T-helper 2 cell (primary cell): ENCODE measurements around the gene DTNB.
A peak's percentile ranks its signal among the peaks of the same experiment; 100 is the strongest.
"Not testable (repeated sequence)": the region's sequence is repeated elsewhere in the genome, so short reads cannot be mapped to it uniquely, and the experiment has no call there.

Experiments
- DNase-seq, 5 experiments: peaks; one replicate each; pipeline versions ENCODE4 v3.0.0 to v3.0.0-alpha.2; 2012 to 2022
- total RNA-seq, 2 donors: gene quantifications; one replicate each; lab custom pipeline; 2026; lab: John Stamatoyannopoulos, UW

DTNB gene
- 14.7 to 18.4 reads per million in 2 donors for total RNA-seq

DNA sequence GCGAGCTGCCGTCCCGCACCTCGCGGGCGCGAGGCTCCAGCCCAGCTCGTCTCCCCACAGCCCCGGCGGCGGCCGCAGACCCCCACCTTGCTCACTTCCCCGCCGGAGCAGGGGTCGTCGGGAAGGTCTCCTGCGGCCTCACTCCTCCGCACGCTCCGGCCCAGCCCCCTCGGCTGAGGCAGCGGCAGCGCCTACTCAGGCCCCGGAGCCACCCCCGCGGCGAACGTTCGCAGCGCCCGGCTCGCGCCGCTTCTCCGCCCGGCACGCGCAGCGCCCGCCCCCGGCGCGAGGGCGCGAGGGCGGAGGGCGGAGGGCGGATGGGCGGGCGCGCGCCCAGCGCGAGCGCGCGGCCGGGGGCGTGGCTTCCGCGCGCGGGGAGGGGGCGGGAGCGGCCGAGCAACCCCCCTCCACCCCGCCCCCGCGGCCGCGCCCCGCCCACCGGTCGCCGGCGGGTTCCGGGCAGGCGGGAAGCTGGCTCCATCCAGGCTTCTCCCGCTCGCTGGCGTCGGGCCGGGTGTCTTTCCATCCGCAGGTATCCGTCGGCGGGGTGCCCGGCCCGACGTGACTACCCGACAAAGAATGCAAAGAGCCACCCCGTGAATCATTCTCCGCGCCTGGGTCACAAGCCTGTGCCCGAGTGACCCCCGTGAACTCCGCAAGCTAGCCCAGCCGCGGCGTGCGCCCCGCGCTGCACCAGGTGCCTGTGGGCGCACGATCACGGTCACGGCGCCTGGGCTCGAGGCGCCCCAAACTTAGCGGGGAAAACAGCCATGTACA, at the start of gene DTNB:
TSS of gene DTNB (minus strand) at position 278 of the 777 bp plus-strand sequence. CDS start 20,917 bp downstream, outside the sequence.
- peak; percentile 47 to 89 (median 70) for DNase-seq

- DNase-seq, result peak in 1 of 5 experiments; percentile 66
Measured at GRCh38 chr2:25722224-25722623, 48.8 kb upstream of the DTNB start.

GRCh38 chr2:25720575-25720974, 47.2 kb upstream of the DTNB start:
- no peak for DNase-seq

DNA sequence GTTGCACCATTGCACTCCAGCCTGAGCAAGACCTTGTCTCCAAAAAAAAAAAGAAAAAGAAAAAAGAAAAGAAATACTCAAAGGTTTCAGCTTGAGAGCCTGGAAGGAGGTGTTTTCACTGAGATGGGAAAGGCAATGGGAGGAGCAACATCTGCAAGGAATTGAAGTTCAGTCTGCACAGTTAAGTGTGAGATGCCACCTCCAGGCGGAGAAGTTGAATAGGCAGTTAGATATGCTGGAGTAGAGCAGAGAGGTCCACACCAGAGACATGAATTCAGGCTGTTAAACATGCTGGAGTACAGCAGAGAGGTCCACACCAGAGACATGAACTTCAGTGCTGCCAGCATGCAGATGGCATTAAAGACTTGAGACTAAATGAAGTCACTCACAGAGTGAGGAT, 41.4 kb upstream of the DTNB start:
- DNase-seq, result no peak

- no peak for DNase-seq
Measured at GRCh38 chr2:25712455-25712854, 39.1 kb upstream of the DTNB start.

DNA sequence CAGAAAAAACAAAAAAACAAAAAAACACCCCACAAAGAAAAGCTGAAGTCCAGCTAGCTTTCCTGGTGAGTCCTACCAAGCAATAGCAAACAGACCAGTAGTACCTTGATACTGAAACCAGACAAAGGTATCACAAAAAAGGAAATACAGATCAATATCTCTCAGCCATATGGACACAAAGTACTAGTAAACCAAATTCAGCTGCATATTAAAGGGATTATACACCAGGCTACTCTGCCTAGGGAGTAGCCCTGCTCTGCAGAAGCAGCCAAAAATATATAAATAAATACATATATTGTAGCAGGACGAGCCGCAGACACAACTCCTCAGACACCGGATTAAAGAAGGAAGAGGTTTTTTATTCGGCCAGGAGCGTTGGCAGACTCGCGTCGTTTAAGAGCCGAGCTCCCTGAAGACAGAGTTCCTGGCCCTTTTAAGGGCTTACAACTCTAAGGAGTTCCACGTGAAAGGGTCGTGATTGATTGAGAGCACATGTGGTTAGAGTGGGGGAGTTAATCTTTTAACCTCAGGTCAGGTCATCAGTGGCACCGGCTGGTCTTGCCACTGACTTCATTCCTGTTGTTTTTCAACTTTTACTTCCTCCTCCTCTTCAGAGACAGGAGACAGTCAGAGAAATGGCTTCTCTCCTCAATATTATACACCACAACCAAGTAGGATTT, 38.4 kb upstream of the DTNB start:
- DNase-seq, result no peak

- no peak for DNase-seq
Measured at GRCh38 chr2:25710750-25711149, 37.4 kb upstream of the DTNB start.

- DNase-seq, result no peak
Measured at GRCh38 chr2:25709349-25709748, 36.0 kb upstream of the DTNB start.

DNA sequence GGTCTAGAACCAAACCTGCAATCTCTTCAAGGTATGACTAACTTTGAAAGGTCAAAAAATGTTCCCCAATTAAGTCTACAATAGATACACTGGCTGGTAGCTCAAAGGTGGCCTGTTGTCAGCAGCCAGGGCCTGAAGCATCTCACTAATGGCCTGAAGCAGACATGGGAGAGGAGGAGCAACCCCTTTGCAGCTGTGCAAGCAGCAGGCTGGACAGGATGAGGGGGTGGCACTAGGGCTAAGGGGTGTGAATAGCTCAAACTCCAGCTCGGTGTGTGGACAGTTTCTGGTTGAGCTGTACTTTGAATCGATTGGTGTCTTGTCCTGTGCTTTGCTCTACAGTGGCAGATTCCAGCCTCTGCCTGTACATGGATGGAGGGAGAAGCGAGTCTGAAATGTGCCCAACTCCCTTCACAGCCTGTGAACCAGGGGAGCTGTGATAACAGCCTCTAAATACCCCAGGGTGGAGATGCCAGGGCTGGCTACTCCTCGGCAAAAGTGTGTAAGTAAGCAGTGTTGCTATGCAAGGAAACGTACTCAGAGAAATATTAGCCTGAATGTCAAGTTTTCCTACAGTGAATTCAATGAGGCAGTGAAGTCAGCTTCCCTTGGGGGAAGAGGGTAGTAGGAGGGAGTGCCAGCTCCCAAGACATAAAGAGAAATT, 34.7 kb upstream of the DTNB start:
- no peak for DNase-seq

- not testable (repeated sequence) for DNase-seq
Measured at GRCh38 chr2:25705575-25705974, 32.2 kb upstream of the DTNB start.

DNA sequence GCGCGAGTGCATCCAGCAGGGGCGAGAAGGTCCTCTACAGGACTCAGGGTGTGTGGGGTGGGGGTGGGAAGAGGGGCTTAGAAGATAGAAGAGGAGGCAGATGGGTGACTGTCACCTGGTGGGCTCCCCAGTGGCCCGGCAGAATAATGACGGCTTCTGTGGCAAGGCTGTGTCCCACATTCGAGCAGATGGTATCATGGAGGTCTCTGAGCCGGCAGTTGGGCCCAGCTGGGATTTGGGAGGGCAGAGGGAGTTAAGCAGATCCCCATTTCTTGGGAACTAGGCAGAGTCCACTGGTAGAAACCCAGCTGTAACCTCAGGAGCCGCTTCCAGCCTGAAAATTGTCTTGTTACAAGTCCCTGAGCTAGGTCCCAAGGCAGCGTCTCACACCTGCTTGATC, 28.4 kb upstream of the DTNB start:
- no peak for DNase-seq

GRCh38 chr2:25700221-25700660, 26.9 kb upstream of the DTNB start:
- DNase-seq, result peak in 1 of 5 experiments; percentile 47

- no peak for DNase-seq
Measured at GRCh38 chr2:25699216-25699615, 25.8 kb upstream of the DTNB start.

DNA sequence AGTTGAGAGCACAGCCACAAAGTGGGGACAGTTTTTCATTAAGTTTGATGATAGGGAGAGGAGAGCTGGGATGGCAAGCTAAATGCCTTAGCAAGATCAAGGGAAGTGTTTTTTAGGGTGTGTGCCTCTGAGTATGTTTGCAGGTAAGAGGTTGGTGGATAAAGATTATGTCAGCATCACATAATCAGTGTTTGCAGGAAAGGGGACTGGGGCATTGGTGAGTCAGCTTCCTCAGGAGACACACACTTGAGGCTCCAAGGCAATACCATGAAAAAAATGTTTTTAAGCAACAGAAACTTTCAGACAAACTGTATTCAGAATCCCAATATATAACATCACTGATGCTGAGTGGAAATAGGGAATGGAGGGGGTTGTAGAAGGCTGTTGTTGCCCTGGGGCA, 25.4 kb upstream of the DTNB start:
- no peak for DNase-seq

DNA sequence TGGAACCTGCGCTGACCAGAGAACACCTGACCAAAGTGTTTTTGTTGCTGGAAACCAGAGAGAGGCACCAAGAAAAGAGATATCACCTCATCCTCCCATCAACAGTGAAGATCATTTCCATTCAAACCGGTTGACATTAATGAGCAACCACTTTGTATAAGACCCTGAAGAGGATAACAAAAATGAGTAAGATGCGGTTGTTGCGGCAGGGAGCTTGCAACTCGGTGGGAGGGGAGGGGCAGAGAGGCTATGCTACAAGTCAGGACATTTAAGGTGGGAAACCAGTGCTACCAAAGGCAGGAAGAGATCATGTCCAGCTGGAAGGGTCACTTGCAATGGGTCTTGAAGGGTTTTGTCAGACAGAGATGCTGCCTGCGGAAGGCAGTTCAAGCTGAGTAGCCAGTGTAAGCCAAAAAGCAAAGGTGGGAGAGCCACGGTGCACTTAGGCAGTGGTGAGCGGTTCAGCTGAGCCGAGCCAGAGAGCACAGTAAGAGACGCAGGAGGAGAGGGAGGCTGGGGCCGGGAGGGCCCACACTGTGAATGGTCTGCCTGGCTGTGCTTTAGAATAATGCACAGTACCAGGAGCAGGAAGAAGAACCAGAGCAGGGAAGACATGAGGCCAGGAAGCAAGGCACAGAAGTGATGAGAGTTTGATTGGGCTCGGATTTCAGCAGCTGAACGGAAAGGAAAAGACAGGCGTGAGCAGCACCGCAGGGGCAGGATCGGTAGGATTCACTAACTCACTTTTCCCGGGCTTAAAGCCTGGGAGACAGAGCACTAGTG, 24.4 kb upstream of the DTNB start:
- peak in 1 of 5 experiments; percentile 27 for DNase-seq

DNA sequence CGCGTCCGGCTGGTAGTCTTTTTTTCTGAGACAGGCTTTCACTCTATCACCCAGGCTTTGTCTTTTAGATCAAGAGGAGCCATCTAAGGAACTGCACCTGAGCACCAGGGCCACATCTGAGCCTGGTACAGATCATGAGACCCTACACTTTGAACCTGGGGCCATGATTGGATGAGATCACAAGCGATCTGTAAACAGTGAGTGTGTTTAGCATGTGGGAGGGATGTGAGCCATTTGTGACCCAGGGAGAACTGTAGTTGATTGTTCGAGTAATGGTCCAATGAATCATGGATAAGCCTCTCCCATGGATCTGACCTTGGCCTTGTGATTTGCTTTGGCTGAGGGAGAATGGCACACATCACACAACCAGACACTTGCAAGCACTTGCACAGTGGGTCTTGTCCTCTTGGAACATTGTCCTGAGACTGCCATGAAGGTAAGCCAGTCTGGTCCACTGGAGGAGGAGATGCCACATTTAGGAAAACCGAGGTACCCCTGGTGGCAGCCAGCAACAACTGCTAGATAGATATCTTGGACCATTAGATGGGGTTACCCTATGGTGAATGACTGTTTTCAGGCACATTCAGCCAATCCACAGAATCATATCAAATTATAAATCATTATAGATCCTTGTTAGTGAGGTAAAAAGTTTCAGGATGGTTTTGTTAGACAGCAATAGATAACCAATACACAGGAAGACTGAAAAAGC, 19.5 kb upstream of the DTNB start:
- no peak for DNase-seq

GRCh38 chr2:25692143-25692542, 18.8 kb upstream of the DTNB start:
- DNase-seq, result no peak

DNA sequence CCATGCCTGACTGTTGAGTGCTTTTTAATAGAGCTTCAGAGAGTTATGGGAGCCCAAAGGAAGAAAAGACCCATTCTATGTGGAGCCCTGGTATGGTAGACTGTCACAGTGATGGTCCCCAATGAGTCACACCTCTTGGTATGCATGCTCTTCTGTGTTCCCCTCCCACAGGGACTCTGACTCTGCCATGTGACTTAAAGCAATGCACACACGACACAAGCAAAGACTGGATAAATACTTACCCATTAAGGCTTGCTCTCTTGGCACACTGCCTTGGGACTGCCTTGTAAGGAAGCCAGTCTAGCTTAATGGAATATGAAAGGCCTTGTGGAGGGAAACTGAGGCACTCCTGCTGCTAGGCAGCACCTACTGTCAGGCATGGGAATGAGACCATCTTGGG, 16.7 kb upstream of the DTNB start:
- DNase-seq, result no peak

GRCh38 chr2:25688236-25688635, 14.9 kb upstream of the DTNB start:
- DNase-seq, result no peak

GRCh38 chr2:25685741-25686140, 12.4 kb upstream of the DTNB start:
- DNase-seq, result no peak

- no peak for DNase-seq
Measured at GRCh38 chr2:25684577-25685473, 11.4 kb upstream of the DTNB start.
